Mesenchymal stem cell (in vitro differentiated cells and primary cell): Measurements from ENCODE around the gene ACACA.

ENCODE experiments used
- DNase-seq: peaks from one replicate; pipeline ENCODE4 v3.0.0-alpha.2; 2013
- H2AFZ ChIP-seq: one replicate; pipeline ENCODE4 v1.6.1; 2013; ENCODE audit warnings: low read depth, mild to moderate bottlenecking, control low read depth, inconsistent platforms, low read length, moderate library complexity
- H2AK5ac ChIP-seq: 2 replicates; pipeline ENCODE4 v1.6.1; 2013; ENCODE audit warnings: low read length, moderate library complexity, mild to moderate bottlenecking, inconsistent platforms; ENCODE audit not compliant: severe bottlenecking
- H2BK120ac ChIP-seq: one replicate; pipeline ENCODE4 v1.6.1; 2013; ENCODE audit warnings: low read depth, mild to moderate bottlenecking, inconsistent platforms, low read length, moderate library complexity
- H2BK12ac ChIP-seq, 2 experiments: one replicate each; pipeline ENCODE4 v1.6.1; 2013; ENCODE audit warnings: inconsistent platforms in 2 of 2, low read length in 2 of 2, mild to moderate bottlenecking in 2 of 2, moderate library complexity in 2 of 2, control low read depth in 1 of 2
- H2BK15ac ChIP-seq: one replicate; pipeline ENCODE4 v1.6.1; 2013; ENCODE audit warnings: mild to moderate bottlenecking, low read depth, inconsistent platforms; ENCODE audit not compliant: poor library complexity, severe bottlenecking
- H2BK5ac ChIP-seq: 2 replicates; pipeline ENCODE4 v1.6.1; 2013; ENCODE audit warnings: low read depth, mild to moderate bottlenecking, low read length, control low read depth, inconsistent platforms; ENCODE audit not compliant: poor library complexity, severe bottlenecking
- H3K14ac ChIP-seq, 2 experiments: one replicate each; pipeline ENCODE4 v1.6.1; 2013; ENCODE audit warnings: inconsistent platforms in 2 of 2, low read length in 2 of 2, control low read depth in 1 of 2, mild to moderate bottlenecking in 1 of 2, moderate library complexity in 1 of 2
- H3K18ac ChIP-seq, 2 experiments: one replicate each; pipeline ENCODE4 v1.6.1; 2013; ENCODE audit warnings: inconsistent platforms in 2 of 2, low read length in 2 of 2, control low read depth in 1 of 2, low read depth in 1 of 2, mild to moderate bottlenecking in 1 of 2
- H3K23ac ChIP-seq, 2 experiments: one replicate each; pipeline ENCODE4 v1.6.1; 2013; ENCODE audit warnings: inconsistent platforms in 2 of 2, low read length in 2 of 2, mild to moderate bottlenecking in 2 of 2, moderate library complexity in 2 of 2, control low read depth in 1 of 2
- H3K27ac ChIP-seq: 2 replicates; pipeline ENCODE4 v1.5.1; 2013; ENCODE audit warnings: mild to moderate bottlenecking, moderate library complexity, low read length, control low read depth, inconsistent platforms; ENCODE audit not compliant: poor library complexity, severe bottlenecking
- H3K27me3 ChIP-seq, 2 experiments: 2 replicates each; pipeline versions ENCODE4 v1.6.1 to v1.7.0; 2013; ENCODE audit warnings: low read length in 2 of 2, mild to moderate bottlenecking in 2 of 2, moderate library complexity in 2 of 2, control low read depth in 1 of 2, inconsistent platforms in 1 of 2; ENCODE audit not compliant: control insufficient read depth in 1 of 2, insufficient read depth in 1 of 2
- H3K36me3 ChIP-seq, 2 experiments: 2 replicates each; pipeline versions ENCODE4 v1.6.1 to v1.7.0; 2013; ENCODE audit warnings: low read length in 2 of 2, control low read depth in 1 of 2, inconsistent platforms in 1 of 2, low read depth in 1 of 2, mild to moderate bottlenecking in 1 of 2; ENCODE audit not compliant: insufficient read depth in 2 of 2, control insufficient read depth in 1 of 2
- H3K4ac ChIP-seq, 2 experiments: one replicate each; pipeline ENCODE4 v1.6.1; 2013; ENCODE audit warnings: inconsistent platforms in 2 of 2, low read length in 2 of 2, mild to moderate bottlenecking in 2 of 2, moderate library complexity in 2 of 2, control low read depth in 1 of 2, low read depth in 1 of 2
- H3K4me1 ChIP-seq: 2 replicates; pipeline ENCODE4 v1.6.1; 2013; ENCODE audit warnings: low read depth, low read length, control low read depth; ENCODE audit not compliant: control insufficient read depth, insufficient read depth
- H3K4me2 ChIP-seq: 2 replicates; pipeline ENCODE4 v1.6.1; 2013; ENCODE audit warnings: low read length, mild to moderate bottlenecking, inconsistent platforms; ENCODE audit not compliant: poor library complexity, severe bottlenecking
- H3K4me3 ChIP-seq, 2 experiments: 2 replicates each; pipeline versions ENCODE4 v1.5.1 to v1.7.0; 2013; ENCODE audit warnings: low read length in 2 of 2, mild to moderate bottlenecking in 2 of 2, control low read depth in 1 of 2, low read depth in 1 of 2; ENCODE audit not compliant: insufficient read depth in 1 of 2
- H3K79me1 ChIP-seq: replicated peaks from 2 replicates; pipeline ENCODE4 v1.6.1; 2013; ENCODE audit warnings: mild to moderate bottlenecking, control low read depth, low read length, inconsistent platforms; ENCODE audit not compliant: poor library complexity, severe bottlenecking
- H3K9ac ChIP-seq: 2 replicates; pipeline ENCODE4 v1.7.0; 2013; ENCODE audit warnings: mild to moderate bottlenecking, low read length, moderate library complexity
- H3K9me3 ChIP-seq: 2 replicates; pipeline ENCODE4 v1.7.0; 2013; ENCODE audit warnings: mild to moderate bottlenecking, low read length; ENCODE audit not compliant: control insufficient read depth
- H4K8ac ChIP-seq: one replicate; pipeline ENCODE4 v1.6.1; 2013; ENCODE audit warnings: inconsistent platforms, mild to moderate bottlenecking, low read length, moderate library complexity
- H4K91ac ChIP-seq: one replicate; pipeline ENCODE4 v1.6.1; 2013; ENCODE audit warnings: mild to moderate bottlenecking, low read length, inconsistent platforms
- WGBS: methylation state at CpG from one replicate; pipeline ENCODE4 v1.1.7; 2013; ENCODE audit warnings: mixed read lengths; 5-methylcytosine and 5-hydroxymethylcytosine counted together

Gene ACACA

GRCh38 chr17:37092701-37093100 is 313.9 kb downstream of the ACACA start:
- H4K91ac ChIP-seq = no peak overlapping the region
- no peak overlapping the region for H2AFZ ChIP-seq
- H3K14ac ChIP-seq = no peak overlapping the region
- no peak overlapping the region for H2BK15ac ChIP-seq
- H3K9ac ChIP-seq = no peak overlapping the region
- H3K27me3 ChIP-seq = no peaks in the 10 kb centered on the region
- H3K27ac ChIP-seq = no peak overlapping the region
- H3K23ac ChIP-seq = no peak overlapping the region
- H3K9me3 ChIP-seq = no peaks in the 10 kb centered on the region
- no peak for DNase-seq
- H4K8ac ChIP-seq = no peak overlapping the region
- H3K18ac ChIP-seq = no peak overlapping the region
- H2BK12ac ChIP-seq = no peak overlapping the region
- H3K4ac ChIP-seq = no peak overlapping the region
- H2AK5ac ChIP-seq = peak overlapping the region; percentile 42
- peaks cover 3% of the 10 kb centered on the region for H3K79me1 ChIP-seq
- H3K4me3 ChIP-seq = no peak overlapping the region
- no peak overlapping the region for H2BK5ac ChIP-seq
- H3K4me2 ChIP-seq = no peak overlapping the region
- H2BK120ac ChIP-seq = no peak overlapping the region
- no peaks in the 10 kb centered on the region for H3K4me1 ChIP-seq
- peaks cover 42 to 99% of the 10 kb centered on the region in 2 experiments for H3K36me3 ChIP-seq

GRCh38 chr17:37092071-37092470 is 314.6 kb downstream of the ACACA start:
- no peak overlapping the region for H3K4me3 ChIP-seq
- H3K9me3 ChIP-seq = no peaks in the 10 kb centered on the region
- H3K4me1 ChIP-seq = no peaks in the 10 kb centered on the region
- H4K91ac ChIP-seq = no peak overlapping the region
- no peak overlapping the region for H2BK5ac ChIP-seq
- H2AK5ac ChIP-seq = no peak overlapping the region
- H2BK120ac ChIP-seq = no peak overlapping the region
- no peak overlapping the region for H3K9ac ChIP-seq
- H3K36me3 ChIP-seq = peaks cover 38 to 99% of the 10 kb centered on the region in 2 experiments
- no peak overlapping the region for H3K14ac ChIP-seq
- H3K27ac ChIP-seq = no peak overlapping the region
- no peaks in the 10 kb centered on the region for H3K27me3 ChIP-seq
- peaks cover 3% of the 10 kb centered on the region for H3K79me1 ChIP-seq
- no peak for DNase-seq
- H2BK12ac ChIP-seq = no peak overlapping the region
- no peak overlapping the region for H3K4ac ChIP-seq
- WGBS = 94% methylated on average over 2 of the region's 2 CpGs
- H2AFZ ChIP-seq = no peak overlapping the region
- no peak overlapping the region for H3K23ac ChIP-seq
- H2BK15ac ChIP-seq = no peak overlapping the region
- no peak overlapping the region for H4K8ac ChIP-seq
- no peak overlapping the region for H3K18ac ChIP-seq
- no peak overlapping the region for H3K4me2 ChIP-seq

GRCh38 chr17:37090941-37091340 is 315.7 kb downstream of the ACACA start:
- no peak overlapping the region for H2BK12ac ChIP-seq
- no peak for DNase-seq
- WGBS = 38% methylated on average over 1 of the region's 3 CpGs
- no peak overlapping the region for H2BK15ac ChIP-seq
- no peak overlapping the region for H3K27ac ChIP-seq
- H2AK5ac ChIP-seq = no peak overlapping the region
- no peak overlapping the region for H3K23ac ChIP-seq
- H3K79me1 ChIP-seq = peaks cover 3% of the 10 kb centered on the region
- no peak overlapping the region for H2BK120ac ChIP-seq
- H3K4ac ChIP-seq = no peak overlapping the region
- H3K14ac ChIP-seq = no peak overlapping the region
- no peak overlapping the region for H3K9ac ChIP-seq
- H3K36me3 ChIP-seq = peaks cover 38 to 99% of the 10 kb centered on the region in 2 experiments
- no peak overlapping the region for H2BK5ac ChIP-seq
- no peak overlapping the region for H3K4me2 ChIP-seq
- no peak overlapping the region for H2AFZ ChIP-seq
- H3K9me3 ChIP-seq = no peaks in the 10 kb centered on the region
- H4K91ac ChIP-seq = no peak overlapping the region
- no peak overlapping the region for H3K4me3 ChIP-seq
- H3K27me3 ChIP-seq = no peaks in the 10 kb centered on the region
- H4K8ac ChIP-seq = no peak overlapping the region
- no peak overlapping the region for H3K18ac ChIP-seq
- H3K4me1 ChIP-seq = no peaks in the 10 kb centered on the region

- H3K36me3 ChIP-seq = peaks cover 39 to 99% of the 10 kb centered on the region in 2 experiments
- H3K9me3 ChIP-seq = no peaks in the 10 kb centered on the region
- H3K4me2 ChIP-seq = no peak overlapping the region
- no peak overlapping the region for H2BK120ac ChIP-seq
- H3K9ac ChIP-seq = no peak overlapping the region
- H2AK5ac ChIP-seq = no peak overlapping the region
- no peak overlapping the region for H4K8ac ChIP-seq
- H3K27ac ChIP-seq = no peak overlapping the region
- H2BK12ac ChIP-seq = no peak overlapping the region
- no peak overlapping the region for H3K14ac ChIP-seq
- no peaks in the 10 kb centered on the region for H3K27me3 ChIP-seq
- no peak overlapping the region for H3K23ac ChIP-seq
- WGBS = 66% methylated on average over 5 of the region's 7 CpGs
- H3K18ac ChIP-seq = no peak overlapping the region
- H2AFZ ChIP-seq = no peak overlapping the region
- no peak overlapping the region for H3K4me3 ChIP-seq
- no peak overlapping the region for H3K4ac ChIP-seq
- H3K4me1 ChIP-seq = no peaks in the 10 kb centered on the region
- no peak overlapping the region for H2BK5ac ChIP-seq
- peak; percentile 50 for DNase-seq
- peaks cover 3% of the 10 kb centered on the region for H3K79me1 ChIP-seq
- no peak overlapping the region for H2BK15ac ChIP-seq
- H4K91ac ChIP-seq = no peak overlapping the region
Observed at GRCh38 chr17:37089956-37090355, 316.7 kb downstream of the ACACA start.
